GM19468 (cell line): ENCODE measurements around the gene SLC24A3.
"Not testable (repeated sequence)": the region's sequence is repeated elsewhere in the genome, so short reads cannot be mapped to it uniquely, and the experiment has no call there.

ENCODE experiments used
- ATAC-seq: cut with Tn5 transposase; IDR thresholded peaks from one replicate; pipeline ENCODE4 v1.9.1; 2021; ENCODE audit warnings: mild to moderate bottlenecking, moderate library complexity, moderate number of reproducible peaks; ENCODE audit not compliant: unreplicated experiment; ENCODE audit errors: extremely low read depth

Gene SLC24A3

GRCh38 chr20:19746396-19746795, 534.0 kb downstream of the SLC24A3 start:
- no peak for ATAC-seq

- no peak for ATAC-seq
Observed at GRCh38 chr20:19747903-19748302, 535.5 kb downstream of the SLC24A3 start.

GRCh38 chr20:19748681-19749080, 536.2 kb downstream of the SLC24A3 start:
- no peak for ATAC-seq

- no peak for ATAC-seq
Observed at GRCh38 chr20:19749618-19750071, 537.2 kb downstream of the SLC24A3 start.

- no peak for ATAC-seq
Observed at GRCh38 chr20:19750101-19750606, 537.7 kb downstream of the SLC24A3 start.

GRCh38 chr20:19750907-19751636, 538.6 kb downstream of the SLC24A3 start:
- no peak for ATAC-seq

GRCh38 chr20:19754201-19754600, 541.8 kb downstream of the SLC24A3 start:
- ATAC-seq: not testable (repeated sequence)

- no peak for ATAC-seq
Observed at GRCh38 chr20:19756761-19757486, 544.5 kb downstream of the SLC24A3 start.

GRCh38 chr20:19757487-19758132, 545.2 kb downstream of the SLC24A3 start:
- ATAC-seq: no peak

GRCh38 chr20:19758133-19758500, 545.7 kb downstream of the SLC24A3 start, which contains the start of gene RIN2:
TSS of gene RIN2 (plus strand) at chr20:19758258. CDS start at chr20:19889602, 131,344 bp downstream.
- no peak for ATAC-seq

- no peak for ATAC-seq
Observed at GRCh38 chr20:19758501-19759331, 546.3 kb downstream of the SLC24A3 start.

- no peak for ATAC-seq
Observed at GRCh38 chr20:19760371-19760721, 547.9 kb downstream of the SLC24A3 start.

- ATAC-seq: no peak
Observed at GRCh38 chr20:19761326-19761725, 548.9 kb downstream of the SLC24A3 start.

- ATAC-seq: no peak
Observed at GRCh38 chr20:19761841-19762240, 549.4 kb downstream of the SLC24A3 start.

- ATAC-seq: no peak
Observed at GRCh38 chr20:19764207-19764606, 551.8 kb downstream of the SLC24A3 start.

GRCh38 chr20:19765266-19765665, 552.8 kb downstream of the SLC24A3 start:
- ATAC-seq: no peak

GRCh38 chr20:19765913-19766312, 553.5 kb downstream of the SLC24A3 start:
- ATAC-seq: no peak

GRCh38 chr20:19767070-19767469, 554.6 kb downstream of the SLC24A3 start:
- ATAC-seq: no peak

- ATAC-seq: no peak
Observed at GRCh38 chr20:19768325-19768842, 555.9 kb downstream of the SLC24A3 start.

- no peak for ATAC-seq
Observed at GRCh38 chr20:19769507-19769906, 557.1 kb downstream of the SLC24A3 start.
